HG03521 (cell line): Measurements from ENCODE around the gene MIEF1.

Source experiments
- ATAC-seq: cut with Tn5 transposase; IDR thresholded peaks from one replicate; pipeline ENCODE4 v1.9.1; 2021; ENCODE audit warnings: mild to moderate bottlenecking, moderate library complexity; ENCODE audit not compliant: unreplicated experiment

MIEF1 gene

DNA sequence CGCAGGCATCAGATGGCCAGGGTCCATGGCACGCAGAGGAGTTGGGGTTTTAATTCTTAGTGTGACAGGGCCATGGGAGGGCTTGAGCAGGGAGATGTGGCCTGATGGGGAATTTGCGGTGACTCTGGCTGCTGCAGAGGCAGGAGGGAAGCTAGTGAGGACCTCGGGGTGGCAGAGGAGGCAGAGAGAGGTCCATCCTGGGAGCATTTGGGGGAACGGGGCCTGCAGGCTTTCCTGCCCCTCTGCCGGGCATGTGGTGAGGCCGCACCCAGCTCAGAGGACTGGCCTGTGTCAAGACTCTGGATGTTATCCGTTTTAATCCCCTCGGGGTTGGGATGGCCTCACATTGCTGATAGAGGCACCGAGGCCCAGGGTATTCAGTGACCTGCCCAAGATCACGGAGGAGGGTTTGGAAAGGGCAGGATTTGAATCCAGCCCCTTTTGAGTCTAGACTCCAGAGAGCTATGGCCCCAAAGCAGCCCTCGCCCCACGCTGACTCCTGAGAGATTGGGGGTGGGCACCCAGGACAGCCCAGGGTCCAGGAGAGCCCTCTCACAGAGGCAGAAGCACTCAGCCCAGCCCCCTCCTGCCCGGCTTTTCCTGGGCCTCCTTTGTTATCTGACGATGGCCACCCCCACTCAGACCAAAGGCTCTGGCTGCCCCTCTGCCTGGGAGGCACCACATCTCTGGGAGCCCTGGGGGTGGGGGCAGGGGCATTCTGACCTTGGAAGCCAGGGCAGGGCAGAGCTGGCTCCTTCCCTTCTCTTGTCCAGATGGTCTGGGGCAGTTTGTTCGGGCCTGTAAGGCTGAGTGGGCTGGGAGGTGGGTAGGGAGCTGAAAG lies 31.4 kb upstream of the MIEF1 start:
- no peak for ATAC-seq

- no peak for ATAC-seq
Measured at GRCh38 chr22:39471381-39472141, 30.5 kb upstream of the MIEF1 start.

DNA sequence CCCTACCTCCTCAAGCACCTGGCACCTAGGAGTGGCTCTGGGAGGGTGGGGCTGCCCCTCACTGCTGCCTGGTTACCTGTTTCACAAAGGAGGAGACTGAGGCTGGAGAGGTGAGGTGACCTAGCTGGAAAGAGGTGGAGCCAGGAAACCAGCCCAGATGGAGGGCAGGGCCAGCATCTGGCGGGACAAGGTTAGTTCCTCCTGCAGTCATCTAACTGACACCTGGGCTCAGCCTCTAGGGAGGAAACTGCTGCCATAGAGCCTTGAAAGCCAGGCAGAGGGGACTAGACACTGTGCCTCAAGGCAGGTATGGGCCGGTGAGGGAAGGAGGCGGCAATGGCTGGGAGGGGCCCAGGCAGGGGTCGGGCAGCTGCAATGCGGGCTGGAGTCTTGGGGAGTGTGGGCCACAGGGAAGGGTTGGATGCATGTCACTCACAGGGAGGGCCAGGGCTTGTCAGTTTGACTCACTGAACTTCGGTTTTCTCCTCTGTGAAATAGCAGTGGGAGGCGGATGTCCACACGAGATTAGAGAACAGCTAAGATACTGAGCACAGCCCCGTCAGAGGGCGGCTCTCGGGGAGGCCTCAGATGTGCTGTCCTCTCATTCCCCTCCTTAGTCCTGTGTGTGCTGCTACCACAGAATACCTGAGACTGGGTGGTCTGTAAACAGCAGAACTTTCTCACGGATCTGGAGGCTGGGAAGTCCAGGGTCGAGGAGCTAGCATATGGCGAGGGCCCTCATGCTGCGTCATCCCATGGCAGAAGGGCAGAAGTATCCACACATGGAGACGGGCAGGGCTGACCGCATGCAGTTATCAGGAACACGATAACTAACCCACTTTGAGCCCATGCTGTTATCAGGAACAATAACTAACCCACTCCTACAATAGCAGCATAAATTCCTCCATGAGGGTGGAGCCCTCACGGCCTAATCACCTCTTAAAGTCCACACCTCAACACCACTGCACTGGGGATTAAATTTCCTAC lies 29.2 kb upstream of the MIEF1 start:
- no peak for ATAC-seq

DNA sequence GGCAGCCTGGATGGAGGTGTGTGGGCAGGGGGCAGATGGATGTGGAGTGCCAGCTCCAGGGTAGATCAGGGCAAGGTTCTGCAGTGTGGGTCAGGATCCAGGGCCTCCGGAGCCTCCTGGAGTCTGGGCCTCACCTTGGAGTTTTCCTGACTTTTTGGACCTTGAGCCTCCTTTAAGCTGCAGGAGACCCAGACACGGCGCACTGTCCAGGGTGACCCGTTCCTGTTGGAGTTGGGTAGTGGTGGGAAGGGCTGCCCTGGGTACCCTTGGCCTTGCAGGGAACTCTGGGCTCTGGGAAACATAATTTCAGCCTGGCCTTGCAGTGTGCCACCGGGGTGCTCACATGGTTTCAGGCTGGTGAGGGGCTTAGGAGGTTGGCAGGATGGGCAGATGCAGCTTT lies 28.2 kb upstream of the MIEF1 start:
- no peak for ATAC-seq

DNA sequence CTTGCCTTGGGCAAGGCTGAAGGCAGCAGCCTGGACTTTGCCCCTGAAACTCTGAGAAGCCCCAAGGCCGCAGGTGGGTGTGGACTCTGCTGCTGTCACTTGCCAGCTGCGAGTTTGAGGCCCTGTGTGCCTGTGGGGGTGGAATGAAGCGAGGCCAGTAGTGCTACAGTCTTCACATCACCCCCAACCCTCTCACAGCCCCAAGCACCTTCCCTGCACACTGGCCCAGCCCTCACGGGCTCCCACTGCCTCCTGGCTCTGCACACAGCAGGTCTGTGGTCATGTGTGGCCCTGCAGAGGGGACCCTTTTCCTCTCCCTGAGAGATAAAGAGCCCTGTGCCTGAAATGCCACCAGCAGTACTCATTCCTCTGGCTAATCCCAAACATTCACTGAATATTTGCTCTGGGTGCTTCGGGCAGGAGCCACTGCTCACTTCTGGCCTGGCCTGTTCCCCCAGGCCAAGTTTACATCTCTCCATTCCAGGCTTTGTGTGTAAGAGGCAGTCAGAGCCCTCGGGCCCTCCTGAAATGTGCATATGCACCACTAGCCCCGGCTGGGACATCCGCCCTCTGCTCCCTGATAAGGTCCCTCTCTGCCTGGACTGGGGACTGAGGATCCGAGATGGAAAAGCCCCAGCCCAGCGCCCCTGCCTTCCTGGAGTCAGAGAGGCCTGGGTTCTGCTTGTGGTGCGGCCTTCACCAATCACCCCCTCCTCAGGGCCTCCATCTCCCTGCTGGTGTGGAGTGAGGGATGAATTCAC lies 27.6 kb upstream of the MIEF1 start:
- no peak for ATAC-seq

DNA sequence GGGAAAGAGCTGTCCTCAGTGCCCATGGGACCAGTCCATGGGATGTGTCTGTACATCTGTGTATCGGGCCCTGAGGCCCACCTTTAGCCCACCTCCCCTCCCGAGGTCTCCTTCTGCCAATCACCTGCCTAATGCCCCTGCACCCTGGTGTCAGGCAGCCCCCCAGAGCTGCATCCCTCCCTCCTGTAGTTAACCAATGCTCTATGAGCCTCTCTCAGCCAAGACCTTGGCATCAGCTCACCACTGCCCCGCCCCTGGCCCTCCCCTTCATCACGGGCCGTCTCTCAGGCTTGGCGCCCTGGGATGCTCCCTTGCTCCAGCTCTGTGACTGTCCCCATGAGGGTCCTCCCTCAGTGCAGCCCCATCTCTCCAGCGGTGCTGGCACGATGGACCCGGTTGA lies 26.8 kb upstream of the MIEF1 start:
- ATAC-seq = no peak

DNA sequence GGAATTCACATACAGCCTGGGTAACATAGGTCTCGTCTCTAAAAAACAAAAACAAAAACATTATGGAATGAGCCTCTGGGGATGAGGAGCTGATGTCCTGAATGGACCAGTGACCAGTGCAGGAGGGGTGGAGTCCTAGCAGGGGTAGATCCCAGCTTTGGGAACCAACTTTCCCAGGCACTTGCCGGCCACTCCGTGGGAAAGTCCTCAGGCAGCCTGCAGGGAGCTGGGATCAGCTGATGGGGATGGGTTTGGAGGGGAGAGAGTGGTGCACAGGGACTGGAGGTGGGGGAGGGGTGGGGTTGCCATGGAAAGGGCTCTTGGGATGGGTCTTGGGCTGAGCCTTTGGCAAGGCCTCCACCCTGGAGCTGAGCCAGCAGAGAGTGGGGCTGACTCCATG lies 26.2 kb upstream of the MIEF1 start:
- ATAC-seq = no peak

DNA sequence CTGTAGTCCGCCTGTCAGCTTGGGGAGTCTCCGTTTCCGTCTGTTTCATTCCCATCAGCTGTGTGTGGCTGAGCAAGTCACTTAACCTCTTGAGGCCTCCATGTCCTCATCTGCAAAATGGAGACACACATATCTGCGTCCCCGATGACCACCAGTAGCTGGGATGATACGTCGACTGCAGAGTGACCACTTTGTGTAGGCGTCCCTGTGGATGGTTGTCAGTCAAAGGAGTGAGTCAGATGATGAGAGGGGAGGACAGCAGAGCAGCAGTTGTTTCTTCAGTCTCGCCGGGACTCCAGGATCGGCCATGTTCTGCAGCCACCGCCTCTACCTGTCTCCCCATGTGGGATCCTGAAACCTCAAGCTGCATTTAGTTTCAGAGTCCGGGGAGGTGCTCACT lies 25.4 kb upstream of the MIEF1 start:
- no peak for ATAC-seq

GRCh38 chr22:39477542-39477941 lies 24.5 kb upstream of the MIEF1 start:
- ATAC-seq = no peak

GRCh38 chr22:39478441-39478850 lies 23.6 kb upstream of the MIEF1 start:
- ATAC-seq = no peak

- no peak for ATAC-seq
Measured at GRCh38 chr22:39479254-39479653, 22.8 kb upstream of the MIEF1 start.

DNA sequence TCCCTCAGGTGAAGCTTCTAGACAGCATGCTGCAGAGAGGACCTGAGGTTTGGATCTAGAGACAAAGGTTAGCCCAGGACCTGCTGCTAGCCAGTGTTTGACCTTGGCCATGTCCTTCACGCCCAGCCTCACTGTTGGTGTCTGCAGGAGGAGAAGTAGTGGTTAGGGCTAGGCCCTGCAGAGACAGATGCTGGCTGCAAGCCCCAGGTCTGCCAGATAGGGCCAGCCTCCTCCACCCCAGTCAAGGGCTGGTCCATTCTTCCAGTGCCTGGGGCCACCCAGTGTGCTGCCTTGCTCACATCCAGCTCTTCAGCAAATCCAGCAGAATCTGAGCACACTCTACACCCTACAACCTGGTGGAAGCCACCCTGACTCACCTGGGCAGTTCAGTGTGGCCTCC lies 21.5 kb upstream of the MIEF1 start:
- ATAC-seq = no peak

DNA sequence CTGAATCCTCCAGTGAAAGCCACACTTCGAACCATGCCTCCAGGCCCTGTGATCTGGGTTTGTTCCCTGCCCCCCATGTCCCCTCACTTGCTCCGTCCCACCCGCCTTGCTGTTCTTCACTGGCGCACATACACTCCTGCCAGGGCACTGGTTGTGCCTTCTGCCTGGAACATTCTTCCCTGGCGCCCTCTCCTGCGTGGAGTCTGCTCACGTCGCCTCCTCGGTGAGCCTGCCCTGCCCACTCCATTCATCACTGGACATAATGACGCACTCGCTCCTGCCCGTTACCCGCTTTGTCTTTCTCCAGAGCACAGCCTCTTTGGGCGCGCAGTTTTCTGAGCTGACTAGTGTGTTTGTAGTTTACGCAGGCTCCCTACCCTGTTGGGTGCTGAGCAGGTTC lies 21.0 kb upstream of the MIEF1 start:
- ATAC-seq = no peak

- no peak for ATAC-seq
Measured at GRCh38 chr22:39481595-39481994, 20.5 kb upstream of the MIEF1 start.

DNA sequence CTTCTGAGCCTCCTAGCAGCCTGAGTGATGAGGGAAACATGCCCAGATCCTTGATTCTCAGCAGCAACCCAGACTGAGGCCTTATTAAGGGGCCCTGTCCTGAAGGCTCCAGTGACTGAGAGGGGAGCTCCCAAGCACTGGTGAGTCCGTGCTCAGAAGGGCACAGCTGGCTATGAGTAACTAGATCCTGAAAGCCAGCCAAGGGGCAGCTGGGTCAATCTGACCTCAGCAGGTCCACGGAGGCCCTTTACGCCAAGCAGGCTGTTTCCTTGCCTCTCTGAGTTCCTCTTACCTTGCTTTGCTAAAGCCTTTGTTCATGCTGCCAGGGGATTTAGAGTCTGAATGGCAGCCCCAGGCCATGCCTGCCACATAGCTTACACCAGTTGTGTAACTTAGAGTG lies 19.3 kb upstream of the MIEF1 start:
- ATAC-seq = no peak

- ATAC-seq = no peak
Measured at GRCh38 chr22:39486951-39487825, 14.9 kb upstream of the MIEF1 start.

DNA sequence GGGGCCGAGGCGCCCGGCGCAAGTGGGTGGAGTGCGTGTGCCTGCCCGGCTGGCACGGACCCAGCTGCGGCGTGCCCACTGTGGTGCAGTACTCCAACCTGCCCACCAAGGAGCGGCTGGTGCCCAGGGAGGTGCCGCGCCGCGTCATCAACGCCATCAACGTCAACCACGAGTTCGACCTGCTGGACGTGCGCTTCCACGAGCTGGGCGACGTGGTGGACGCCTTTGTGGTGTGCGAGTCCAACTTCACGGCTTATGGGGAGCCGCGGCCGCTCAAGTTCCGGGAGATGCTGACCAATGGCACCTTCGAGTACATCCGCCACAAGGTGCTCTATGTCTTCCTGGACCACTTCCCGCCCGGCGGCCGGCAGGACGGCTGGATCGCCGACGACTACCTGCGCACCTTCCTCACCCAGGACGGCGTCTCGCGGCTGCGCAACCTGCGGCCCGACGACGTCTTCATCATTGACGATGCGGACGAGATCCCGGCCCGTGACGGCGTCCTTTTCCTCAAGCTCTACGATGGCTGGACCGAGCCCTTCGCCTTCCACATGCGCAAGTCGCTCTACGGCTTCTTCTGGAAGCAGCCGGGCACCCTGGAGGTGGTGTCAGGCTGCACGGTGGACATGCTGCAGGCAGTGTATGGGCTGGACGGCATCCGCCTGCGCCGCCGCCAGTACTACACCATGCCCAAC lies 14.1 kb upstream of the MIEF1 start:
- no peak for ATAC-seq

- no peak for ATAC-seq
Measured at GRCh38 chr22:39488563-39489083, 13.5 kb upstream of the MIEF1 start.
